Measurements from ENCODE around the gene LRR1.
A peak's percentile ranks its signal among the peaks of the same experiment; 100 is the strongest.
"Not testable (repeated sequence)": the region's sequence is repeated elsewhere in the genome, so short reads cannot be mapped to it uniquely, and the experiment has no call there.

The LRR1 gene, protein sequence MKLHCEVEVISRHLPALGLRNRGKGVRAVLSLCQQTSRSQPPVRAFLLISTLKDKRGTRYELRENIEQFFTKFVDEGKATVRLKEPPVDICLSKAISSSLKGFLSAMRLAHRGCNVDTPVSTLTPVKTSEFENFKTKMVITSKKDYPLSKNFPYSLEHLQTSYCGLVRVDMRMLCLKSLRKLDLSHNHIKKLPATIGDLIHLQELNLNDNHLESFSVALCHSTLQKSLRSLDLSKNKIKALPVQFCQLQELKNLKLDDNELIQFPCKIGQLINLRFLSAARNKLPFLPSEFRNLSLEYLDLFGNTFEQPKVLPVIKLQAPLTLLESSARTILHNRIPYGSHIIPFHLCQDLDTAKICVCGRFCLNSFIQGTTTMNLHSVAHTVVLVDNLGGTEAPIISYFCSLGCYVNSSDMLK

DNA sequence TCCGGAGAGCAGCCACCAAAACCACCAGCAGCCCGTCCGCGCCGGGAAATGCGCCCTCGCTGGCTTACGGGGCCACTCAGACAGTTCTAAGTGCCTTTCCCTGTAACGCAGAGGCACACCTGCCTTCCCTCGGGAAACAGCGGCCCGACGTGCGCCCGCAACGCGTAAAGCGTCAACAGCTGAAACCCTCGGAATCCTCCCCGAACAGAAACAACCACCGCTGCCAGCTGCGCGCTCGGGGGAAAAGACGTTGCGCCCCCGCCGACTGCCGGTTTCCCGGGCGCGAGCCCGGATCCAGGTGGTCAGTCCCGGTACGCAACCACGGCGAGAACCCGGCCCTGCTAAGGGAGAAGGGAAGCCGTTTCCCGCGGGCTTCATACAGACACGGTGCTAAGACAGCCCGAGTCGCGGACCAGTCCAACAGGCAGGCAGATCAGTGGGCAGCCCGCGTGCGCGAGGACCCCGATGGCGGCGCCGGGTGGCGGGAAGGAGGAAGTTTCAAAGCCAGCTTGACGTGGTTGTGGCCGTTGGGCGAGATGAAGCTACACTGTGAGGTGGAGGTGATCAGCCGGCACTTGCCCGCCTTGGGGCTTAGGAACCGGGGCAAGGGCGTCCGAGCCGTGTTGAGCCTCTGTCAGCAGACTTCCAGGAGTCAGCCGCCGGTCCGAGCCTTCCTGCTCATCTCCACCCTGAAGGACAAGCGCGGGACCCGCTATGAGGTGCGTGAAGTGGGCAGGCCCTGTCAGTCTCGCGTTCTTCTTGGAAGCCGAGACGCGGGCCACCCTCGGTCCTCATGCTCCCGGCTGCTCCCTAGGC lies at the start of gene LRR1:
Gene LRR1, plus strand, starts transcription at position 456 of the 816 bp plus-strand sequence. Its CDS starts 81 bp downstream, at position 537.
- peak in 50 of 51 donors; percentile 16 to 86 (median 68) for DNase-seq

DNA sequence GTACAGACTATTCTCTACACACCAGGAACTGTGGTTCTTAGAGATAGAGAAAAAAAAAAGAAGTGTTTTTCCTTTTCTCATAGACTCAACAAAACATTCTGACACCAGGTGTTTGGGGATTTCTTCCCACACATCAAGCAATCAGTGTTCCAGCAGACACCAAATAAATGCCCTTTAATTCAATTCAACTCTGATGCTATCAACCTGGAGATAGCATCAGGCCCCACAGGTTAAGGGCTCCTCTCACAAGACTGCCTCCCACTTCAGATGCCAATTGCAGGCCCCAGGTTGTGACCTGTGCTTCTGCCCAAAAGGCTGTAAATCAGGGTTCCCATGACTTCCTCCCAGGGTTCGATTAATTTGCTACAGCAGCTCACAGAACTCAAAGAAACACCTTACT lies 49.3 kb upstream of the LRR1 start:
- no peak for DNase-seq

DNA sequence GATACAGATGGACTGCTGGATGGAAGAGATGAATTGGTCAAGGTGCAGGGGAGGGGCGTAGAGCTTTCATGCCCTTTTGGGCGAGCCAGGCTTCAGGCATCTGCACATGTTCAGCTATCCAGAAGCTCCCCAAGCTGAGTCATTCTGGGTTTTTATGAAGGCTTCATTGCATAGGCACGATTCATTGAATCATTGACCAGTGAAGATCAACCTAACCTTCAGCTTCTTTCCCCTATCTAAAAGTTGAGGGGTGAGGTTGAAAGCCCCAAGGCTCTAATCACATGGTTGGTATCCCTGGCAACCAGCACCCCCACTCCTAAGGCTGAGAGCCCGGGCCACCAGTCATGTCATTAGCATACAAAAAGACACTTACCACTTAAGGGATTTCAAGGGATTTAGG lies 48.9 kb upstream of the LRR1 start:
- no peak for DNase-seq

DNA sequence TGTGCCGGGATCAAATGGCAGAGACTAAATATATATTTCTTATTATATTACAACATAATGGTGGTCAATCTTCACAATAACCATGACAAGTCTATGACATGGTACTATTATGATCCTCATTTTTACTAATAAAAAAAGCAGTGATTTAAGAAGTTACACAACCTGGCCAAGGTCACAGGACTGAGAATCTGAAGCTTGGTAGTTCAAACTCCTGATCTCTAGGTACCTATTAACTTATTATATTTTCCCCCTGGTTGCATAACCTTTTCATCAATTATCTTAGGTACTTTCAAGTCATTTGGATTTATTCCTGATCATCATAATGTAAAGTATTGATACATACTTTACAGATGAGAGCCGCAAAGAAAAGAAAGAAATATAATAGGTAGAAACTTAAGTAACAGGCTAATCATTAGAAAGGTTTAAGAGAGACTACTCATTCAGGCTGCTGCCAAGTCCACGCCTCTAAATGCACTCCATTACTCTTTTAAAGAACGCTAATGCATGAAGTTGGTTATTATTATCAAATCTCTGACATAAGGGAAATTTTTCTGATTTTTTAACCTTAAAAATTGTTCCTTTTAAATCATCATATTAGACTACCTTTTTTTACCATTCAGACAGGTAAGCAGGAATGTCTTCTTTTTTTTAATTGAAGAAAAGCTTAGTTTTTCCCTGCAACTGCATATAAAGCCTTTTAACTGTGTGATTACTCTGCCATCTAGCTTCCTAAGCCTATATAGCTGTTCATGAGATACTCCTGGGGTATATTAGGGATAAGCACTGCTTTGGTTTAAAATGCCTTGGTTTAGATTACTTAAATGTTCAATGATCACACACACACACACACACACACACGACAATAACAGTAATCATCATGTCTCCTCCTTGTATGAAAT lies 48.2 kb upstream of the LRR1 start:
- DNase-seq, result no peak

DNA sequence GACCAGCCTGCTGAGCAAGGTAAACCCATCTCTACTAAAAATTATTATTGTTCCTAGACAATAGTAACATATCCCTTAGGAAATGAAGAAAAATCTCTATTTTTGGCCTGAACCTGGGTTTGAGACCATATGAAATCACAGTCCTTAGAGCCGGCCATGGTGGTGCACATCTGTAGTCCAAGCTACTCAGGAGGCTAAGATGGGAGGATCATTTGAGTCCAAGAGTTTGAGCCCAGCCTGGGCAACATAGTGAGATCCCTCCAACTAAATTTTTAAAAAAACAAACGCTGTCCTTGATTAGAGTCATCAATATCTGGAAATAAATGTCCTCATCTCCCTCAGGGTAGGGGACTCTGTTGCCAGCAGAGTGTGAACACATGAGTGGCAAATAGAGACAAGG lies 47.2 kb upstream of the LRR1 start:
- DNase-seq, result no peak

DNA sequence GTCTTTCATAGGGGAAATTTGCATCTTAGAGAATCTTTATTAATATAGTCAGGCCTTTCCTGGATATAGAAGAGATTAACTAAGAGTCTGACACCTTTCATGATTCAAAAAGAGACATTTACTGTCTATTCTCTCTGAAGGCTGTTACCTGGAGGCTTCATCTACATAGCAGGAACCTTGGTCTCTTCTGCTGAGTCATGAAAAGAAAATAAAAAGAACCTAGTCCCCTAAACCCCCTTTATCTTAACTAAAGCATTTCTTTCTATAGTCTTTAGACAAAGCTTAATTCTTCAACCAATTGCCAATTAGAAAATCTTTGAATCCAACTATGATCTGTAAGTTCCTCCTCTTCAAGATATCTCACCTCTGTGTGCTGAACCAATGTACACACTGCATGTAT lies 45.6 kb upstream of the LRR1 start:
- no peak for DNase-seq

DNA sequence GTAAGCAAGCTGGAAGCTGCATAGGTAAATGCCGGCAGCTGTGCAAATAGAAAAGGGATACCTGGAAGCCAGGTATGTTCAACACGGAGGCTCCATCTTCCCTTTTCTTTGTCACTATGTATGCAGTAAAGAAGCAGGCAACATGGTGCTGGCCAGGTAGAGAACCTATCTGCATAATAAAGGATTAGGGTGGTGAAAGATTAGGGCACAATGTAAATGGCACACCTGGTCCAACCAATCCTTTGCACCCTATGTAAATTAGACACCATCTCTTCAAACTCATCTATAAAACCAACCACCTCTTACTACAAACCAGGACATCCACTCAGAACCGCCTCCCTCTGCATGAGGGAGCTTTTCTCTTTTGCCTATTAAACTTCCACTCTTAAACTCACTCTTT lies 44.8 kb upstream of the LRR1 start:
- DNase-seq, result no peak

DNA sequence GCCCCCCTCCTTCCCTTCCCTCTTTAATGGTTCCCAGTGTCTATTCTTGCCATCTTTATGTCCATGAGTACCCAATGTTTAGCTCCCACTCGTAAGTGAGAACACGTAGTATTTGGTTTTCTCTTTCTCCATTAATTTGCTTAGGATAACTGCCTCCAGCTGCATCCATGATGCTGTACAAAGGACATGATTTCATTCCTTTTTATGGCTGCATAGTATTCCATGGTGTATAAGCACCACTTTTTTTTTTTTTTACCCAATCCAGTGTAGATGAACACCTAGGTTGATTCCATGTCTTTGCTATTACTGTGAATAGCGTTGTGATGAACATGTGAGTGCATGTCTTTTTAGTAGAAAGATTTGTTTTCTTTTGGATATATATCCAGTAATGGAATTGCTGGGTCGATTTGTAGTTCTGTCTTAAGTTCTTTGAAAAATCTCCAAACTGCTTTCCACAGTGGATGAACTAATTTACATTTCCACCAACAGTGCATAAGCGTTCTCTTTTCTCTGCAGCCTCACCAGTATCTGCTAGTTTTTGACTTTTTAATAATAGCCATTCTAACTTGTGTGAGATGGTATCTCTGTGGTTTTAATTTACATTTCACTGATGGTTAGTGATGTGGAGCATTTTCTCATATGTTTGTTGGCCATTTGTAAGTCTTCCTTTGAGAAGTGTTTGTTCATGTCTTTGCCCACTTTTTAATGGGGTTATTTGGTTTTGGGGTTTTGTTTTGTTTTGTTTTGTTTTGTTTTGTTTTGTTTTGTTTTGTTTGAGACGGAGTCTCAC lies 38.6 kb upstream of the LRR1 start:
- DNase-seq, result no peak

DNA sequence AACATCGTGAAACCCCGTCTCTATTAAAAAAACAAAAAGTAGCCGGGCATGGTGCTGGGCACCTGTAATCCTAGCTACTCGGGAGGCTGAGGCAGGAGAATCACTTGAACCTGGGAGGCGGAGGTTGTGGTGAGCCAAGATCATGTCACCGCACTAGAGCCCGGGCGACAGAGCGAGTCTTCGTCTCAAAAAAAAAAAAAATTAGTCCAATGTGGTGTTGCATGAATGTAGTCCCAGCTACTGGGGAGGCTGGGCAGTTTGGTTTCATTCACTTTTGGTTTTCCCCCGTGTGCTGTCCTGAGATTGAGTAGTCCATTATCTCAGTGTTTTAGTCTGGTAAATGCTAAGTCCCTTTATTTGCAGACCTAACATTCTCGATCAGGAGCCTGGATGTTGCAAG lies 32.0 kb upstream of the LRR1 start:
- DNase-seq, result no peak

DNA sequence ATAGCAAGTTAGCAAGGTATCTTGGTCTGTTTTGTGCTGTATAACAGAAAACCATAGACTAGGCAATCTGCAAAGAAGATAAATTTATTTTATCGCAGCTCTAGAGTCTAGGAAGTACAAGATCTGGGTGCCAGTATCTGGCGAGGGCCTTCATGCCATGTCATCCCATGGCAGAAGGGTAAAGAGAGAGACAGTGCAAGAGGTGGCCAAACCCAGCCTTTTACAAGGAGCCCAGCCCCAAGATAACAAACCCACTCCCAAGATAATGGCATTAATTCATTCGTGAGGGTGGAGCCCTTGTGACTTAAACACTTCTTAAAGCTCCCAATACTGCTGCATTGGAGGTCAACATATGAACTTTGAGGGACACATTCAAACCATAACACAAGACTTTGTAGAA lies 29.5 kb upstream of the LRR1 start:
- no peak for DNase-seq

DNA sequence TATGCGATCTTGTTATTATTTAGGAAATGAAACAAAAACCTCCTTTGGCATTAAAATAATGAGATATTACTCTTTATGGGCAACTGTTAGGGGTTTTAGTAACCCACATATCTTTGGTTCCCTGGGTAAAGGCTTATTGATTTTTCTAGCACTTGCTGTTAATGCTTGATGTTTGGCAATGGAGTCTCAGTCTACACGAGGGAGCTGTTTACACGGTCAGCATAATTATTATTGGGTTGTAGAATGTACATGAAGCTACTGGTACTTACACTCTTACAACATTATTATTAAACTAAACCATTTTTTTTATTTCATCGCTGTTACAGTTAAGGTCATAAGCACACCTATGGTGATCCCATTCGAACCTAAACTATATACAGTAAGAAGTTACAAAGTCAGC lies 24.7 kb upstream of the LRR1 start:
- no peak for DNase-seq

DNA sequence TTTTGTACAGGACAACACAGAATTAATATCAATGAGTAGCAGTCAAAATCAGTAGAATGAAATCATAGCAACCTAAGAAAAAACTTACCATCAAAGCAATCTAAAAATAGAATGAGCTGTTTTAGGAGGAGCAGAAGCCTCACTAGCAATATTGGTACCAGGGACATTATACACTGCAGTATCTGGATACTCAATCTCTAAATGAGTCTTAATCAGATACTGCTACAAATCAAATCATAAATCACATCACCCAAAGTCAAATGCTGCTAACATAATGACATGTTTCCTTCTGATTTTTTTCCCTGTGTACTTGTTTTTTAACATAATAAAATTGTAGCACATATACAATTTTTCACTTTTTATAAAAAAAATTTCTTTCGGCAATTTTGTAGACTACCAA lies 20.6 kb upstream of the LRR1 start:
- DNase-seq, result no peak

DNA sequence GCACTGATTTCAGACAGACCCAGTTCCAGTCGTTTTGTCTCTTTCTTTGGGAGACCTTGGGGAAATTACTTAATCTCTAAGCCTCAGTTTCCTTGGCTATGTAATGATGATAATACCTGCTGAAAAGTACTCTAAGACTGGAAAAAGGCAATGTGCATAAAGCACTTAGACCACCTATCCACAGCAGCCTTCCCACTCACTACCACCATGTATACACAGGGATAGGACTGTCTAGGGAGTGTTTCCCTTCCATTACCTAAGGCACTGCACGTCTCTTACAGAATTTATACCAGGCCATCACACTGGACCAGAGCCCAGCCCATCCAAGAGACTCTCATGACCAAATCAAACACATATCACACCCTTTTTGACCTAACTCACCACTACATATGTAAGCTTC lies 18.9 kb upstream of the LRR1 start:
- DNase-seq, result no peak

DNA sequence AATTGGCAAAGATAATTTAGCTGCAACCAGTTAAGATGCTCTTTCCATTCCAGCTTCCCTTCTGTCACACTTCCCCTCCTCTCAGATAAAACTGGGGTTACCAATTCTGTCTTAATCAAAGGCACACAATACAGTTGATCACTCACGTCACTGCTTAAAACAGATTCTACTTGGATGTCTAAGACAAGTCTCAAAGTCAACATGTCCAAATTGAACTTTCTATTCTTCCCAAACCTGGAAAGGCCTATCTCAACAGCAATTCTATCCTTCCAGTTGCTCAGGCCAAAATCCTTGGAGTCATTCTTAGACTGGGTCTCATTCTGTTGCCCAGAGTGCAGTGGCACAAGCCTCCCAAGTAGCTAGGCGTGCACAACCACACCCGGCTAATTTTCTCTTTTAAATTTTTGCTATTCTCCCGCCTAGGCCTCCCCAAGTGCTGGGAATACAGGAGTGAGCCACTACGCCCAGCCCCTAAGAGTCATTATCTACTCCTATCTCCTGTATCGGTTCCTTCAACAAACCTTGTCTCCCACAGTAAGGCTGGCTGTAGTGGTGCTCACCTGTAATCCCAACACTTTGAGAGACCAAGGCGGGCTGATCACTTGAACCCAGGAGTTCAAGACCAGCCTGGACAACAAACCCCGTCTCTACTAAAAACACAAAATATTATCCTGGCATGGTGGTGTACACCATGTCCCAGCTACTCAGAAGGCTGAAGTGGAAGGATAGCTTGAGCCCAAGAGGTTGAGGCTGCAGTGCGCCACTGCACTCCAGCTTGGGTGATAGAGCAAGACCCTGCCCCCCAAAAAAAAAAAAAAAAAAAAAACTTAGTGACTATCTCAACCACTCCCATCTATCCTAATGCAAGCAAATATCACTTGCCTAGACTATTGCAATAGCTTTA lies 17.3 kb upstream of the LRR1 start:
- DNase-seq, result no peak

DNA sequence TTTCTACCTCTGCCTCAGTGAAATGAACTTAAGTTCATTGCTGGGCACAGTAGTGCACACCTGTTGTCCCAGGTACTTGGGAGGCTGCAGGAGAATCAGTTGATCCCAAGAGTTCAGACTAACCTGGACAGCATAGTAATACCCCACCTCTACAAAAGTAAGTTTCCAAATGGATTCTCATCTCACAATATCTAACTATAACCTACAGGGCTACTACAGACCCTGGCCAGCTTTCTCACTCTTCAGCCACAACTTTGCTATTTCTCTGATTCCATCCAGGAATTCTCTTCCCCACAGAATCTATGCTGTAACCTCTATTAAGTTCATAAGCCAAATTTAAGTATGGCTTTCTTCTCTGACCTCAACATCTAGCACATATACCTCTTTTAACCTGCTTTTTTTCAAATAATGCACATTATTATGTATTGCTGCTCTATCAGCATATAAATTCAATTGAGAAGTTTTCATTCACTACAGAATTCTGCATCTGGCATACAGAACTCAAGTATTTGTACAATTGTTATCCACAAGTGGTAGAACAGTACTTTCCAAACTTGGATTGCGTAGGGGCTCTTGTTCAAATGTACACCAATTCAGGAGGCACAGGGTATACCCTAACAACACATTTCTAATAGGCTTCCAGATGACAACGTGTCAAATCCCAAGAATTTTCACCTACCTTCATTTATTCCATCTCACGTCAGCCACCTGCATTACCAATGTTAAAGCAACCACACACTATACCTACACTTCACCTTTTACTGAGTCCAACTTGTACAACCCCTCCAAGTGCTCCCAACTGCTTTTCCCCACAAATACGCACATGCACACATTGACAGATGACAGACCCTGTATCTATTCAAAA lies 16.4 kb upstream of the LRR1 start:
- DNase-seq, result no peak

DNA sequence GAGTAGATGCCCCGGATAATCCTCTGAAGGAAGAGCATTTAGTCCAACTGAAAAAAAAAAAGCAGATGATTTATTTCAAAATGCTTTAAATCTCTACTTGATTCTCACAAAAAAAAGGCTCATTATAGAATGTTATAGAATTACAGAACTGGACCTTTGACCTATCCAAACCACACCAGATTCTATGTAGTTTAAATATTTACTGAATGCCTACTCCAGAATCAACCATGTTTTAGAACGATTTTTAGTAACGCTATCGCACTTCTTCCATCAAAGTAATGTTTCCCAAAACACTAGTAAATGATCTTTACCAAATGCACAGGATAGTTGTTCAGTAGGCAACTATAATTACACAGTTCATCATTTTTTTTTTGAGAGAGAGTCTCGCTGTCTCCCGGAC lies 15.1 kb upstream of the LRR1 start:
- DNase-seq, result no peak

DNA sequence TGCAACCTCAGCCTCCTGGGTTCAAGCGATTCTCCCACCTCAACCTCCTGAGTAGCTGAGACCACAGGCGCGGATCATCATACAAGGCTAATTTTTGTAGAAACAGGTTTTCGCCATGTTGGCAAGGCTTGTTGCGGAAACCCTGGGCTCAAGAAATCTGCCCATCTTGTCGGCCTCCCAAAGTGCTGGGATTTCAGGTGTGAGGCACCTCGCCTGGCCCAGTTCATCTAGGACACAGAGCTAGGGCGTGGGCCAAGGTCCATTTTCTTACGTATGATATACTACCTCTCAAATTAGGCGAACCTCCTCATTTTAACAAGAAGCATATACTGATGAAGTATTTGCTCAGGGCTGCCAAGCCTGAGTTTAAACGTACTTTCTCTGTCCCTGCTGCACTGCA lies 14.7 kb upstream of the LRR1 start:
- no peak for DNase-seq

DNA sequence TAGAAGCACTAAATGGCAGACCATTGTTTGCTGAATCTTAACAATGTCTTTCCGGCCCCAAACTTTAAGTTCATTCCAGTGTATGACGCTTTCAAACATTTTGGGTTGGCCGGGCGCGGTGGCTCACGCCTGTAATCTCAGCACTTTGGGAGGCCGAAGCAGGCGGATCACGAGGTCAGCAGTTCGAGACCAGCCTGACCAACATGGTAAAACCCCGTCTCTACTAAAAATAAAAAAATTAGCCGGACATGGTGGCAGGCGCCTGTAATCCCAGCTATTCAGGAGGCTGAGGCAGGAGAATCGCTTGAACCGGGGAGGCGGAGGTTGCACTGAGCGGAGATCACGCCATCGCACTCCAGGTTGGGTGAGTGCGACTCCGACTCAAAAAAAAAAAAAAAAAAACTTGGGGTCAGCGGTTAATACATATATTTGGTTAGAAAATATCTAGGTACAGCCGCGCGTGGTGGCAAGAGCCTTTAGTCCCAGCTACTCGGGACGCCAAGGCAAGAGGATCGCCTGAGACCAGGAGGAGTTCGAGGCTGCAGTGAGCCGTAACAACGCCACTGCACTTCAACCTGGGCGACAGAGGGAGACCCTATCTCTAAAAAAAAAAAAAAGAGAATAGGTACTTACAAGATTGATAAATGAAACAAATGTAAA lies 13.6 kb upstream of the LRR1 start:
- DNase-seq, result not testable (repeated sequence)
